COR-L47 (cell line): ENCODE results near the gene PDZRN3.

Experiments
- DNase-seq: peaks from one replicate; lab custom pipeline; 2025; lab: John Stamatoyannopoulos, UW

PDZRN3 gene

GRCh38 chr3:73624821-73625665 is at the start of gene PDZRN3:
PDZRN3 (minus strand) TSS chr3:73624941.
- no peak for DNase-seq

GRCh38 chr3:73674280-73674679 is 49.5 kb upstream of the PDZRN3 start:
- DNase-seq = no peak

GRCh38 chr3:73669260-73669659 is 44.5 kb upstream of the PDZRN3 start:
- no peak for DNase-seq

GRCh38 chr3:73668391-73668790 is 43.6 kb upstream of the PDZRN3 start:
- DNase-seq = no peak

- no peak for DNase-seq
These were observed 43.1 kb upstream of the PDZRN3 start for GRCh38 chr3:73667889-73668288.

- DNase-seq = no peak
These were observed 40.5 kb upstream of the PDZRN3 start for GRCh38 chr3:73665286-73665685.

GRCh38 chr3:73664389-73664788 is 39.6 kb upstream of the PDZRN3 start:
- no peak for DNase-seq

GRCh38 chr3:73663495-73663894 is 38.8 kb upstream of the PDZRN3 start:
- DNase-seq = no peak

GRCh38 chr3:73661265-73661664 is 36.5 kb upstream of the PDZRN3 start:
- no peak for DNase-seq

- DNase-seq = no peak
These were observed 33.5 kb upstream of the PDZRN3 start for GRCh38 chr3:73658227-73658626.

- DNase-seq = no peak
These were observed 32.4 kb upstream of the PDZRN3 start for GRCh38 chr3:73657186-73657585.

- DNase-seq = no peak
These were observed 31.6 kb upstream of the PDZRN3 start for GRCh38 chr3:73656241-73656890.

- no peak for DNase-seq
These were observed 30.5 kb upstream of the PDZRN3 start for GRCh38 chr3:73655197-73655596.

GRCh38 chr3:73653877-73654276 is 29.1 kb upstream of the PDZRN3 start:
- DNase-seq = no peak

GRCh38 chr3:73653351-73653750 is 28.6 kb upstream of the PDZRN3 start:
- no peak for DNase-seq

- DNase-seq = no peak
These were observed 28.2 kb upstream of the PDZRN3 start for GRCh38 chr3:73652896-73653295.

- DNase-seq = no peak
These were observed 12.3 kb upstream of the PDZRN3 start for GRCh38 chr3:73637042-73637441.

GRCh38 chr3:73635254-73635653 is 10.5 kb upstream of the PDZRN3 start:
- DNase-seq = no peak

GRCh38 chr3:73633916-73634344 is 9.2 kb upstream of the PDZRN3 start:
- DNase-seq = no peak

- DNase-seq = no peak
These were observed 8.7 kb upstream of the PDZRN3 start for GRCh38 chr3:73633453-73633852.

- DNase-seq = no peak
These were observed 1.4 kb upstream of the PDZRN3 start for GRCh38 chr3:73626106-73626505.

- DNase-seq = peak; percentile 65
These were observed 522 bp downstream of the PDZRN3 start for GRCh38 chr3:73624017-73624820.

GRCh38 chr3:73623346-73623745 is 1.4 kb downstream of the PDZRN3 start:
- no peak for DNase-seq
